NOMO-1 (cell line): ENCODE data around the gene RTL5.

ENCODE experiments used
- DNase-seq, 2 experiments: peaks; one replicate each; lab custom pipeline; 2025; ENCODE audit not compliant: unreplicated experiment in 2 of 2; lab: John Stamatoyannopoulos, UW

The RTL5 gene

DNA sequence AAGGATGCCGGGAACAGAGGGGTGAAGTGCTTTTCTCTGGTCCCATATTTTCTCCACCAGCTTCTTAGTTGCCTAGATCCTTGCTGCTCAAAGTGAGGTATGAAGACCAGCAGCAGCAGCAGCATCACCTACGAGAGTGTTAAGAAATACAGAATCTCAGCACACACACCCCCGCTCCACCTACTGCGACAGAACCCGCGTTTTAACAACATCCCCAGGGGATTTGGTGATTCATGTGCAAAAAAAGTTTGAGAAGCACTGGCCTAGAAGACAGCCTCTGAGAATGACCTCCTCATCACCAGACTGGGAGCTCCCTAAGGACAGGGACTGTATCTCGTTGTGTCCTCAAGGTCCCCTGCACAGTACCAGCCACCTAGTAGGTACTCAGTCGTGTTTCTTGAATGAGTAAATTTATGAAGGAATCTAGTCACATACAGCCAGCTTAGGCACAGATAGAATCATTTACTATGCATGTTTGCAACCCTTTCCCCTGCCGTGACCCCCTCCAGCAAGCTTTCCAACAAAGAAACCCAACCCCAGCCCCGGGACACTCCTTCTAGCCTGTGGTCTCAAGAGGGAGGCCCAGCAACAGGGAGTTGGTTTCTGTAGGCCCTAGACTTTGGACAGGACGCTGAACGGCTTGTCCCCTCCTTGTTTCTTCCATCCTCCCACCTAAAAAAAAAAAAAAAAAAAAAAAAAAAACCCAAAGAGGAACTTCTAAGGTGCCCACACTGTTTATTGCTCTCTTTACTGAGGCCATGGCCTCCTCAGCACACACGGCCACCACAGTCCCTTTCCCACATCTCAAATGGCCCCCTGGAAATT lies 21.5 kb downstream of the RTL5 start:
- peak in 1 of 2 experiments; percentile 31 for DNase-seq

DNA sequence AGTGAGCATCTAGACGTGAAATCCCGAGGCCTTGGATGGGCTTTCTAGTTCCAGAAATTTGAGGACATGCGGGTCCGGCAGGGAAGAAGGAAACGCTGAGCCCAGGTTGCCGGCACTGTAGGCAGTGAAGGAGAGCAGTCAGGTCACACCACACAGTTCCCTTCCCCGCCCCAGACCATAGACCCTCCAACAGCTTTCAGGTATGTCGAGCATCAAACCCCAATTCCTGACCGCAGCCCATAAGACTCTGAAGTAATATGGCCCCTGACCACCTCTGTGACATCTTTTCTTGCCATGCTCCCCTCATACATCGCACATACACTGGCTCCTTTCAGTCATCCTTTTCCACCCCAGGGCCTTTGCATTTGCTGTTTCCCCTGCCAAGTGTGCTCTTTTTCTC lies 23.0 kb downstream of the RTL5 start:
- DNase-seq: no peak

DNA sequence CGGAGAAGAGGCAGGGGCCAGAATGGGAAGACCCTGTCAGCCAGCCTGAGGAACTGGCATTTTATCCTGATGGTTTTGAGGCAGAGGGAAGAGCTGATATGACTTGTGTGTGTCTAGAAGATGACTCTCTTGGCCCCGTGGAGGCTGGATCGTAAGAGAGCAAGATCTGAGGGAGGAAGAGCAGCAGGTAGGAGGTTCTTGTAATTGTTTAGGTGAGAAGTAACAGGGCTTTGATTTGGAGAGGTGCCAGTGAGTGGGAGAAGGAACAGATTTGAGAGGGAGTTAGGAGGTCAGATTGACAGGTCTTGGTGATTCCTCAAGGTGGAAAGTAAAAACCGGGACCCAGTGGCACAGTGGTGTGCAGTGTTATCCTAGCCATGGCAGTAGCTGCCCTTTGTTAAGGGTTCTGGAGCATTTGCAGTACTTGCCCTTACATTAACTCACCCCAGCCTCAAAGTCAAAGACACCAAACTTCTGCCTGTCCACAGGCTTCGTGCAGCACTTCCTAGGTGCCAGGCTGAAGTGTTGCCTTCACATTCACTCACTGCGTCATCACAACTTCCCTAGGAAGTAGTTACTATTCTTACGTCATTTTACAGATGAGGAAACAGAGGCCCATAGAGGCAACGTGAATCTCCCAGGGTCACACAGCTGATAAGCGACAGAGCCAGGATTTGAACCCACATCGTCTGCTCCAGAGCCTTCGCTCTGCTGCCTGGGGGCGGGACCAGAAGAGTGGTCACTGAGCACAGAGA lies 23.7 kb downstream of the RTL5 start:
- DNase-seq: no peak

DNA sequence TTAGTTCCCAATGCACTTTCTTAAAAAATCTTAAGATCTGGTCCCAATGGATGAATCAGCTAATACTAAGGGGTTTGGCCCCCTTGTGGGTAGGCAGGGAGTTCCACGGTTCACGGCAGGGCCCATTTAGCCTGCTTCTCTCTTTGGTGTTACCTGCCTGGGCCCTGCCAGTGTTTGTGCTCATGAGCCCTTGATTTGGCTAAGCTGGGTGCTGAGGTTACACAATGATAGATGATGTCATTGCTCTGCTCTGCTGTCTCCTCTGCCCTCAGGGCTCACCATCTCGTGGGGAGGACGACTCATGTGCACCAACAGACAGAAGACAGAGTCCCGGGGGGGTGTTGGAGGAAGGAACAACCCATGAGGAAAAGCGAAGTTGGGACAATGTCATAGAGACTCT lies 24.4 kb downstream of the RTL5 start:
- DNase-seq: no peak

DNA sequence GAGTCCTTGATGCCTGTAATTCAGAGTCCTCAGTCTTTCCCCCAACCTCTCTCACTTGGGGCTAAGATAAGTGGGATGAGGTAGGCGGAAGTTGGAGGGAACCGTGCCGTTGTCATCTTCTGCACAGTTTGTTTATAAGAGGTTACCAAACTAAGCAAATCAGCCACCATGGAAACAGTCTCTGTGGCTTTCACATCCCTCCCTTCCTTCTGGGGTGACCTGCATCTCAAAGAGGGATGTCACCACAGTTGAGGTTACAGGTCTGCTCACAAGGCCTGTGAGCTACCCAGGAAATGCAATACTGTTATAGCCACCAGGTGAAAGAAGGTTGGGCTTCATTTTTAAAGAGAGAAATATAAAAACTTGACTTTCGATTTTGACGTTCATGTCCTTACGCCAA lies 26.3 kb downstream of the RTL5 start:
- DNase-seq: peak in 1 of 2 experiments; percentile 6

DNA sequence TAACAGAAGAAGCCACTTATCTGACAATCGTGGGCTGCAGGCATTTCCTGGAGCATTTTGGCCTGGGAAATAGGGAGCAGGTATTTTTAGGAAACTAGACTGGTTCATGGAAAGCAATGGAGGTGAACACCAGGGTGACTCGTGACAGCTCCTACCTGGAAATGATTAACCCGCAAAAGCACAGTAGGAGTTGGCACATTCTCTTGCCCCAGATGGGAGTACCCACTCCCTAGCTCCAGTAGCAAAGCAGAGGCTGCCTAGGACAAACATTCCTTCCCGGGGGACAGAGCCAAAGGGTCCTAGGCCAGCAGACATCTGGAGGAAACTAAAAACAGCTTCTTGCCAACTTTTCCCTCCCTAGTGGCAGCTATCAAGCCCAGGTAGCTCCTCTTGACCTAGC lies 29.0 kb downstream of the RTL5 start:
- no peak for DNase-seq

DNA sequence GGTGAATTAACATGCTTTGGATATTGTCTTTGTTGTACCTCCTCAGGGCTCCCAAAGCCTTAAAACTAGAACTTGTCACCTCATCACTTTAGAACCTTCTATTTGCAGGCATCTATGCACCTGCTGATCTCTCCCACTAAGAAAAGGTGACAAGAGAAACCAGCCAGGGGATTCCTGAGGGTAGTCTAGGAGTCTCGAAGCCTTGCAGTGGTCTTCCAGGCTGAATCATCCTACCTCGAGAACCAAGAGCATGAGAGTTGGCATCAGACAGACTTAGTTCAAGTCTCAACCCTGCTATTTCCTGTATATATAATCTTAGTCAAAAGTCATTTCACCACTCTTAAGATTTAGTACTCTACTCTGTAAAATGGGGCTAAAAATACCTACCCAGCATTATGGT lies 29.6 kb downstream of the RTL5 start:
- no peak for DNase-seq

DNA sequence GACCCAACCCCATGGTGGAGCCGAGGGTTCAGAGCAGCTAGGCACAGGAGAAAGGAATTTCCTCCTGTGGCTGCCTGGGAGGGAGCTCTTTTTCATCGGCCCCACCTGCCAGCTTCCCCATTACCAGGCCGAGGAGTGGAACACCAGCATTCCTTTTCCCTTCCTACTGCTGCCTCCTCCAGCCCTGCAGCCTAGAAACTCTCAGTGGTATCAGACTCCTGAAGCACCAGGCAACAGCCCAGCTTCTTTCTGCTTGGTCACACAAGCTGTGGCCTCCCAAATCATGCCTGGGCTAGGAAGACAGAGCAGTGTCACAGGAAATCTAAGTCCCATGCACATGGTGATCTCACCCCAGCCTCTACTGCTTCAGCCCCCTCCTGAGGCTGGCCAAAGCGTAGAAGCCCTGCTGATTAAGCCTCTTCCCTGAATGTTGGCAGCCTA lies 30.1 kb downstream of the RTL5 start:
- peak in 1 of 2 experiments; percentile 12 for DNase-seq

DNA sequence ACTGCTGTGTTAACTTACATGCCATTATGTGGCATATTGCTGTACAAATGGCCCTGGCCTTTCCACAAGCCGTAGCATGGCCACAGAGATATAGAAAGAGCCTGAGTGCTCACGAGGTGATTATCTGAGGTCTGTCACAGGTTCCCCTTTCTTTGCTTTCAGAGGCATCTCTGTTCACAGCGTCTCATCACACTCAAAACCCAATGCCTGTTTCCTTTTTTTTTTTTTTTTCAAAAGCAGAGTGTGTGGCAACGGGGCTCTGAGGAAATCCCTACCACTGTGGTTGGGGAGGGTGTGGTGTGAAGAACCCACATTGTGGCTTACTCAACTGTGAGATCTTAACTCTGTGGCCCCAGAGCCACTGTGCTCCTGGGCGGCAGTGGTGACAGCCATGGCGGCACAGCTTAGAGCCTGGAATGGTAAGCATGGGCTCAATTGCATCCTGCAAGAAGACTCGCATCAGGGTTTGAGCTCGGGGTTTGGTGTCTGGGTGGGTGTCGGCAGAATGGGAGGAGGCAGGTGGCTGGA lies 30.8 kb downstream of the RTL5 start:
- DNase-seq: peak; percentile 95 to 97

DNA sequence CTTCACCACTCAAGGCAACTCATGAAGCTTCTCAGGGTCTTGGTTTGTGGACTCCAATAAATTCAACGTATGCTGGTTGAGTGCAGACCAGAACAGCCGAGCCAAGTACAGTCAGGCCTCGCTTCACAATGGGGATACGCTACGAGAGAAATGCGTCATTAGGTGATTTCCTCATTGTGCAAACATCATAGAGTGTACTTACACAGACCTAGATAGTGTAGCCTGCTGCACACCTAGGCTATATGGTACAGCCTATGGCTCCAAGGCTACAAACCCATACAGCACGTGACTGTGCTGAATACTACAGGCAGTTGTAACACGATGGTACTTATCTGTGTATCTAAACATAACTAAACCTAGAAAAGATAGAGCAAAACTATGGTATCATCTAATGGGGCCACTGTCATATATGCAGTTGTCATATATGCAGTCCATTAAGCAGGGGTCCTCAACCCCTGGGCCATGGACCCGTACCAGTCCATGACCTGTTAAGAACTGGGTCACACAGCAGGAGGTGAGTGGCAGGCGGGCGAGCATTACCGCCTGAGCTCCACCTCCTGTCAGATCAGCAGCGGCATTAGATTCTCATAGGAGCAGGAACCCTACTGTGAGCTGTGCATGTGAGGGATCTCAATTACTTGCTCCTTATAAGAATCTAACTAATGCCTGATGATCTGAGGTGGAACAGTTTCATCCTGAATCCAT lies 31.5 kb downstream of the RTL5 start:
- DNase-seq: peak in 1 of 2 experiments; percentile 14

DNA sequence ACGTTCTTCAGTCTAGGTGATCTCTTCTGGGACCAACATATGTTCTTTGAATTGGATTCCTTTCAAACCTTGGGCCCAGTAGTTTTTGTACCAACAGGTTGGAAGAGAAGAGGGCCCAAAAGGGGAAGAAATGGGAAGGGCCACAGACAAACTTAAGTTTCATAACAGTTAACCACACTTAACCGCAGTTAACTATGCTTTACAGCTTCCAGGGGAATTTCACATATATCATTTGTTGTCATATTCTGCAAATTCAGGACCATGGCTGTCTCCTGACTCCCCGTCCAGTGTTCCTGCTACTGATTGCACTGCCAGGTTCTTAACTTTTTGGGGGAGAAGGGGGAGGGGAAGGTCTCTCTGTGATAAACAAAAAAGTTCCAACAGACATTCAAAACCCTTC lies 34.6 kb downstream of the RTL5 start:
- peak; percentile 75 to 80 for DNase-seq

DNA sequence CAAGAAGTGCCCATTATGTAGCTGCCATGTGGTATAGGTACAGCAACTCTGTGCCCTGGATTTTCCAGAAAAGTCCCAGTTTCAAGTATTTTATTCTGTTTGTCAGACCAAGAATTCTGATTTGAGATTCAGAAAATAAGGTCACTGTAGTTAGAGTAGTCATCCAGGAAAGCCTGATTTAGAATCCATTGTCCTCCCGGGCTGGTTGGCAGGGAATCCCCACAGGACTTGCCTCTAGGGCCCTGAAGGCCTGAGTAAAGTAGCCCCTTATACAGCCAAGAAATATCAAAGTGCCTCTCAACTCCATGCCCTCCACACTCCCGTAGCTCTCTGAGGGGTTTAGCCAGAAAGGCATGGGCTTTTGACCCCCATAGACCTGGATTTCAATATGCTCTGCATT lies 36.3 kb downstream of the RTL5 start:
- DNase-seq: no peak

DNA sequence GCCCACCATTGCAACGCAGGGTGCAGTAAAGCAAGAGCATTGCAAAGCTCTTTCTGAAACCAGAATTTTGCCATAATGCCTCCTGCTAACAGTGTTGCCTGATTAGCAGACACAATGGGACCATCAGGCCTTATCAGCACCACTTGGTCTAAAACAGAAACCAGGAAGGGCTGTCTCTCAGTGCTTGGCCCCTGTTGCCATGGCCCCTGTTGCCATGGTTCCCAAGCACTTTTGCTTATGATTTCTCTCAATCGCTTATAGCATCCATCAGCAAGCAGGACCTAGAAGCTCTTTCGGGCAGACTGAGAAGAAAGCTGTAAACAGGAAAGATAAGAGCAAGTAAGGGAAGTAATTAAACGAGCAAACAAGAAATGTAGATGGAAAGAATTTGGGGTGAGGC lies 36.8 kb downstream of the RTL5 start:
- DNase-seq: peak; percentile 24 to 40

DNA sequence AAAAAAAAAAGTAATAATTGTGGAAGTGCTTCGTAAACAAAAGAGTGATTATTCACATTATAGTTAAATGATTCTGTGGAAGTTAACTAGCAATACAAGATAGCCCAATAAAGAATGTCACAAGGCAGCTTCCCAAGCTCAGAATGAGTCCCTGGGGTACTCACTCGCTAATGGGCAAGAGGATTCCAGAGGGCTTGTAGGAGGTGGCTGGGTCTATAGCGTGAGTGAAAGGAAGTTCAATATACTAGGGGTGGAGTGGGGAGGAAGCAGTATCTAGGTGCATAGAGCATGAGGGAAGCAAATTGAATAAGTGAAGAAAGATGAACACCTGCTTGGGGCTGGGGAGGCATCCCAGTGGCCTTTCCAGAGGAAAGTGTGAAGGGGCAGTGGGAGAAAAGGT lies 42.5 kb downstream of the RTL5 start:
- no peak for DNase-seq

DNA sequence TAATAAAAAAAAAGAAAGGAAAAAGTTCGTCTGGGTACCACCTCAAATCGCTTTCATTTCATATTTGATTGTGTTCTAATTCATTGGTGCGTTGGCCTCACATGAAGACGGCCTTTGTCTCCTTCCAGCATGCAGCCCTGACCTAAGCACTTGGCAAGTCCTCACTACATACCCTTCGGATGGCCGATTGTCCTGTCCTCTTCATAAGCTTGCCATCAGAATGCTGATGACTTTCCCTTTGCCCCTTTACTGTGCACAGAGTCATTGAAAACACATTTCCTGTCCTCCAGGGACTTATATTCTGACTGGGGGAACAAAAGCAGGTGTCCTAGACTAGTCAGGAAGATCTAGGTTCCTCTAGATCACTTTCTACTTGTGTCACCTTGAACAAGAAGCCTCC lies 43.0 kb downstream of the RTL5 start:
- DNase-seq: no peak

DNA sequence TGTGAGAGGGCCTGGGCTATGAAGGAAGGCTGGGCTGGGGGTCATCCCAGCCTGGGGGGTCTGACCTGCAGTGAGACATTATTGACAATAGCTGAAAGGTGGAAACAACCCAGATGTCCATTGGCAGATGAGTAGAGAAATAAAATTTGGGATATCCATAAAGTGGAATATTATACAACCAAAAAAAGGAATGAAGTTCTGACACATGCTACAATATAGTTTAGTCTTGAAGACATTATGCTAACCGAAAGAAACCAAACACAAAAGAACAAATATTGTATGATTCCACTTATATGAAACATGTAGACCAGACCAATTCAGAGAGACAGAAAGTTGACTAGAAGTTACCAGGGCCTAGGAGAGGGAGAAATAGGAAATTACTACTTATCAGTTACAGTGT lies 44.7 kb downstream of the RTL5 start:
- DNase-seq: no peak

DNA sequence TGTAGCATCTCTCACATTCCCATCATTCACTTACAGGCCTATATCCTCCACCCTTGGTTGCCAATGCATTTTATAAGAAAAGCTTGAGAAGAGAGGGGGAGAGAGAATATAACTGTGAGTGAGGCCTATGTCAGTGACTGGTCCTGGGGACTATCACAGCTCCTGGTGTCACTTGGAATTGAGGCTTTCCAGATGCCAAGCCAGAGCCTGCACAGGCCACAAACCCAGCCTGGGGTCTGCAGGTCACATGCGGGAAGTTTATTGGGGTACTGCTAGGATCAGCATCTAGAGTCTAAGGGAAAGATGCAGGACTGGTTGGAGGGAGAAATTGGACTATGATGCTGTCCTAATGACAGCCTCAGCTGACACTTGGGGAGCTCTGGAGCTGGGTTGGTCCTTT lies 47.6 kb downstream of the RTL5 start:
- no peak for DNase-seq

DNA sequence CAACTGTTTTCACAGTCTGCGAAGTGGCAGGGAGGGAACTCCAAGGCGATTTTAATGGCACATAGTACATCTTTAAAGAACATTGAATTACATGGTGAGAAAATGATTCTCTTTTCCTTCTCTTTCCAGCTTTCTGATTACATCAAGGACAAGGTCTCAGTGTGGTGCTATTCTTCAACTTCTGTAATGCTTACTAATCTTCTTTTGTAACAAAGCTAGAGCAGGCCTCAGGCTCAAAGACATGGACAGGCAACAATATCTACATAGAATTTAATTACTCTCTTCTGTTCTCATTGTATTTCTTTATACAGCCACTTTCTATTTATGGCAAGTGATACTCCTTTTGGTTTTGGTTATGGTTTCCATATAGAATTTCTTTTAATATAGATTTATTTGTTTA lies 48.4 kb downstream of the RTL5 start:
- no peak for DNase-seq

DNA sequence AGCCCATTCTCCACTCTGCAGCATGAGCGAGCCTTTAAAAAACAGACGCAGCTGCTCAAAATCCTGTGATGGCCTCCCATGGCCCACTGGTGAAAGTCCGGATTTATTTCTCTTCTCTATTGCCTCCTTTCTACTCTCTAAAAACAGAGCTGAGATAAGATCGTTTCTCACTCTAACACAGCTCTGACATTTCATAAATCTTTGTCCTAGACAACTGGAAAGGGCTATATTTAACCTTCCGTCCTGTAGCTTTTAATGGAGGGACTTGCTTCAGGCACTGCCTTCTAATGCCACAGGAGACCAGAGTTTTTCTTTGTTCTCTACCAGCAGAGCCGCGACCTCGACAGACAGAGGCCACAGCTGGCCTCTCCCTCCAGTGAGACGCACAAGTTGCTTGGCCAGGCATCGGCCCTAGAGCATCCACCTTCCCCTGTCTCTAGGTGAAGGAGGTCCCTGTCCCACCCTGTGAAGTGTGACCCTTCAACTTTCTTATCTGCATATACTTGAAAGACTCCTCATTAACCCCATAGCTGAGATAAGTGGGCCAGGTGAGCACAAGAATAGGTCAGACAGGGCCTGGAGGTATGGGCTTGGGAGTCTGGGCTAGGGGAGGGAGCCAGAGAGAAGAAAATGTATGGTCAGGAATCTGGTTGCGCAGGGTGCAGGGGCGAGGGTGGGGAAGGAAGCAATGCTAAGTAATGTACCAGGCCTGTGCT lies 50.0 kb downstream of the RTL5 start:
- DNase-seq: no peak

DNA sequence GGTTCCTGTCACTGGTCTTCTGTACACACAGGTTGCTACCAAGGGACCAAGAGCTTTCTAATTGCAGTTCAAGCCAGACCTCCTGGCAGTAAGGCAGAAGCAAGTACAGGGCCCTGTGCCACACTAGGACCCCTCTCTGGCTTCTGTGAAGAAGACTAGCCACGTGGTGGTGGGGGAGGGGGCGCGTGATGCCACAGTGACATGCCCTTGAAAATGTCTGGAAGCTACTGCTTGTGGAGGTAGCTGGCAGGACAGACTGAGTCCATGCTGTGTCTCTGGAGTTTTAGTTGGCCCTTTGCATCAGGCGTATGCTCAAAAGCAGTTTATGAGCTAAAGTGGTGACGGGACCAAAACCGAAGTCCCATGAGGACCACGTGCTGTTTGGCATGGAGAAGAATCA lies 50.9 kb downstream of the RTL5 start:
- no peak for DNase-seq

DNA sequence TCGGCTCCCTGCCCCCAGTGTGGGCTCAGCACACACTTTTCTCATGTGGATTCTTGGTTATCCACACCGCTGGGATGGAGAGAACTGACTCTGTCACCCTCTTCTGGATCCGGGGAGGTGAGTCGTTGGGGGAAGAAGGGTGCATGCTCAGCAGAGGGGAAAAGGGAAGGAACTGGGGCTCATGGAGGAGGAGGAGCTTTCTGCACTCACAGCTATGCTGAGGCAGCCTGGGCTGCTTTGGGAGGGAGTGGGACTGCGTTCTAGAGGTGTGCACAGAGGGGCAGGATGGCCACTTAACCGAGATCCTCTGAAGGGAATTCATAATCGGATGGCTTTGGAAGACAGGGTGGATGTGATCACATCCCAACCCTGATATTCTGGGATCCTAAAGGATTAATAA lies 51.6 kb downstream of the RTL5 start:
- peak; percentile 29 to 47 for DNase-seq
